MM.1S (cell line): ENCODE results near the gene SORBS2.

Source experiments
- DNase-seq: peaks from one replicate; pipeline ENCODE4 v3.0.0-alpha.2; 2015
- H2AFZ ChIP-seq: fragments of 300-600 bp; sonication (generic); 2 replicates; pipeline ENCODE4 v1.6.0; 2016; ENCODE audit warnings: antibody characterized with exemption, low read length
- H3F3A ChIP-seq: fragments of 300-600 bp; sonication (generic); 2 replicates; pipeline ENCODE4 v1.6.1; 2016; ENCODE audit warnings: mild to moderate bottlenecking, antibody characterized with exemption, low read length, moderate library complexity, mixed read lengths; ENCODE audit not compliant: insufficient read depth
- H3K27ac ChIP-seq: fragments of 300-600 bp; sonication (generic); 2 replicates; pipeline ENCODE4 v1.5.1; 2016; ENCODE audit warnings: mild to moderate bottlenecking, low read length
- H3K27me3 ChIP-seq: fragments of 300-600 bp; sonication (generic); replicated peaks from 2 replicates; pipeline ENCODE4 v1.6.0; 2016; ENCODE audit warnings: low read length; ENCODE audit not compliant: insufficient read depth
- H3K36me3 ChIP-seq: fragments of 300-600 bp; sonication (generic); replicated peaks from 2 replicates; pipeline ENCODE4 v1.6.1; 2016; ENCODE audit warnings: mild to moderate bottlenecking, low read length, mixed read lengths; ENCODE audit not compliant: insufficient read depth
- H3K4me1 ChIP-seq: fragments of 300-600 bp; sonication (generic); 2 replicates; pipeline ENCODE4 v1.6.1; 2016; ENCODE audit warnings: low read length, mixed read lengths
- H3K4me2 ChIP-seq: fragments of 300-600 bp; sonication (generic); 2 replicates; pipeline ENCODE4 v1.6.0; 2016; ENCODE audit warnings: low read depth, low read length
- H3K4me3 ChIP-seq: fragments of 300-600 bp; sonication (generic); 2 replicates; pipeline ENCODE4 v1.5.1; 2016; ENCODE audit warnings: low read length, mixed read lengths
- H3K79me2 ChIP-seq: fragments of 300-600 bp; sonication (generic); 2 replicates; pipeline ENCODE4 v1.6.1; 2016; ENCODE audit warnings: mixed run types, low read length, mixed read lengths
- H3K9ac ChIP-seq: fragments of 300-600 bp; sonication (generic); 2 replicates; pipeline ENCODE4 v1.6.1; 2016; ENCODE audit warnings: low read length, mixed read lengths
- H3K9me2 ChIP-seq: fragments of 300-600 bp; sonication (generic); replicated peaks from 2 replicates; pipeline ENCODE4 v1.6.1; 2016; ENCODE audit warnings: mild to moderate bottlenecking, low read length, mixed read lengths; ENCODE audit not compliant: insufficient read depth
- H3K9me3 ChIP-seq: fragments of 300-600 bp; sonication (generic); replicated peaks from 2 replicates; pipeline ENCODE4 v1.6.1; 2016; ENCODE audit warnings: mild to moderate bottlenecking, low read length, mixed read lengths; ENCODE audit not compliant: insufficient read depth
- H4K20me1 ChIP-seq: fragments of 300-600 bp; sonication (generic); 2 replicates; pipeline ENCODE4 v1.6.1; 2016; ENCODE audit warnings: mild to moderate bottlenecking, low read length, moderate library complexity, mixed read lengths; ENCODE audit not compliant: insufficient read depth
- CTCF ChIP-seq: fragments of 300-600 bp; sonication (generic); IDR thresholded peaks from 2 replicates; pipeline ENCODE4 v1.5.1; 2016; ENCODE audit warnings: antibody characterized with exemption, low read length, mixed read lengths
- EZH2 ChIP-seq: fragments of 300-600 bp; sonication (generic); optimal IDR thresholded peaks from 2 replicates; pipeline ENCODE3; 2017; ENCODE audit warnings: low read depth, mild to moderate bottlenecking, antibody characterized with exemption, low read length, mixed read lengths
- EZH2phosphoT487 ChIP-seq: fragments of 300-600 bp; sonication (generic); IDR thresholded peaks from 2 replicates; pipeline ENCODE4 v1.6.1; 2018; ENCODE audit warnings: antibody characterized with exemption, low read length

Gene SORBS2

GRCh38 chr4:185546335-185546734 lies 265.7 kb downstream of the SORBS2 start:
- Histone ChIP-seq H3K36me3 (no peaks in the 10 kb centered on the region), H3K9me2 (no peaks in the 10 kb centered on the region), H3K9me3 (no peaks in the 10 kb centered on the region), H3K27me3 (no peaks in the 10 kb centered on the region), H4K20me1 (no peaks in the 10 kb centered on the region), H2AFZ (no peak overlapping the region), H3K4me1 (no peaks in the 10 kb centered on the region), H3K27ac (no peak overlapping the region), H3K9ac (no peak overlapping the region), H3F3A (no peaks in the 10 kb centered on the region), H3K79me2 (no peaks in the 10 kb centered on the region), H3K4me2 (no peak overlapping the region), H3K4me3 (no peak overlapping the region)
- no peak for TF ChIP-seq CTCF
- TF ChIP-seq EZH2phosphoT487, result no peak
- DNase-seq, result no peak

GRCh38 chr4:185542626-185543315 lies 269.2 kb downstream of the SORBS2 start:
- Histone ChIP-seq H3K9ac (no peak overlapping the region), H3K36me3 (no peaks in the 10 kb centered on the region), H3K9me3 (no peaks in the 10 kb centered on the region), H3F3A (no peaks in the 10 kb centered on the region), H3K4me2 (no peak overlapping the region), H3K4me3 (no peak overlapping the region), H3K27ac (no peak overlapping the region), H3K79me2 (no peaks in the 10 kb centered on the region), H3K27me3 (no peaks in the 10 kb centered on the region), H3K9me2 (no peaks in the 10 kb centered on the region), H3K4me1 (no peaks in the 10 kb centered on the region), H4K20me1 (no peaks in the 10 kb centered on the region), H2AFZ (no peak overlapping the region)
- TF ChIP-seq CTCF, result no peak
- TF ChIP-seq EZH2, result no peak
- TF ChIP-seq EZH2phosphoT487, result no peak
- no peak for DNase-seq

DNA sequence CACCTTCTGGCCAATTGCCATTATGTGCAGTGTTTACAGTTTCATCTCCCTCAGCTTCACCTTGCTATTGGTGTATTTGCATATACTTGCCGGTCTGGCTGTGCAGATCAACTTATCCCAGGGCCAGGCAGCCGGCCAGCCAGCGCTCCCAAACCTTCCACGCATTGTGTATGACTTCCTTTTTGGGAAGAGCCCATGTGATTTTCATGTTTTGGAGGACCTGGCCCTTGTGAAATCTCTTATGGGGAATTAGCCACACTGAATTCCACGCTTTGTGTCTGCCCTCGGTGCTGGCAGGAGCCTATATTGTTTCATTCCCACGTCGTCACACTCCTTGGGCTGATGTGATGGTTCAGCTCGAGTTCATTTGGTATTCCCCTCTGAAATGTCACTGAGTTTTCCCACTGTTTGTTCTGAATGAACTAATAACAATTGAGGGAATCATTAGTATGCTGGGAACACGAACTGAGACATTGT lies 270.7 kb downstream of the SORBS2 start:
- no peaks in the 10 kb centered on the region for H3K36me3 ChIP-seq
- no peak overlapping the region for H3K27ac ChIP-seq
- H3K79me2 ChIP-seq, result no peaks in the 10 kb centered on the region
- H3K9me3 ChIP-seq, result no peaks in the 10 kb centered on the region
- no peak overlapping the region for H3K9ac ChIP-seq
- H3K4me2 ChIP-seq, result no peak overlapping the region
- no peak for TF ChIP-seq EZH2phosphoT487
- TF ChIP-seq EZH2, result no peak
- no peak for TF ChIP-seq CTCF
- no peaks in the 10 kb centered on the region for H4K20me1 ChIP-seq
- no peaks in the 10 kb centered on the region for H3K27me3 ChIP-seq
- no peaks in the 10 kb centered on the region for H3F3A ChIP-seq
- H3K4me3 ChIP-seq, result no peak overlapping the region
- no peaks in the 10 kb centered on the region for H3K9me2 ChIP-seq
- no peak for DNase-seq
- peaks cover under 1% of the 10 kb centered on the region; the same call in 1 of the 2 replicates for H3K4me1 ChIP-seq
- H2AFZ ChIP-seq, result no peak overlapping the region
